HepG2 (cell line): ENCODE data around the gene DCP2. TPM values are rescaled to one million over a fixed set of nuclear protein-coding genes. Genes with fewer than 3 reads are reported as not detected.

Experiments
- ATAC-seq: fragments of 200-7000 bp; cut with Tn5 transposase; 3 replicates; pipeline ENCODE4 v1.9.1; 2020; ENCODE audit warnings: mild to moderate bottlenecking, moderate library complexity
- BruUV-seq: library from RNA; stranded (reverse); fragments of 400-500 nt; replicated peaks from 2 replicates; lab custom pipeline; 2021; lab: Mats Ljungman, UMichigan
- CTCF ChIA-PET: fragments of 300-600 bp; formaldehyde crosslinking; extraction: SDS; loops from one replicate; lab custom pipeline; 2021; ENCODE audit warnings: low total read pairs, inconsistent platforms, low intra/inter-chr PET ratio; lab: Yijun Ruan, JAX
- POLR2A ChIA-PET: fragments of 350-600 bp; sonication (Branson Sonifier 250); formaldehyde crosslinking; loops from one replicate; lab custom pipeline; 2020; ENCODE audit warnings: antibody characterized with exemption, inconsistent platforms; lab: Yijun Ruan, JAX
- DNase-seq: peaks from one replicate; pipeline ENCODE4 v3.0.0-alpha.2; 2015; ENCODE audit warnings: low spot score
- FAIRE-seq: peaks from 3 replicates; lab custom pipeline; 2011; peaks lifted over from hg19 to GRCh38; lab: Jason Lieb, UNC
- H2AFZ ChIP-seq: one replicate; pipeline ENCODE4 v1.6.1; 2011; ENCODE audit warnings: low read length, inconsistent platforms
- H3K27ac ChIP-seq: fragments of 300-600 bp; 3 replicates; pipeline ENCODE4 v1.8.0; 2011; ENCODE audit warnings: mixed run types, mild to moderate bottlenecking, mixed read lengths, low read length, inconsistent platforms; ENCODE audit not compliant: insufficient read depth; ENCODE audit errors: extremely low read length
- H3K27me3 ChIP-seq, 2 experiments: fragments of 200-600 bp in 1 of 2; 2 replicates in 1 of 2; 3 replicates in 1 of 2; pipeline versions ENCODE4 v1.6.0 to v1.8.0; 2011; ENCODE audit warnings: low read length in 2 of 2, mild to moderate bottlenecking in 2 of 2, moderate library complexity in 2 of 2, inconsistent platforms in 1 of 2; ENCODE audit not compliant: insufficient read depth in 2 of 2, control insufficient read depth in 1 of 2
- H3K36me3 ChIP-seq, 2 experiments: fragments of 200-600 bp in 1 of 2; replicated peaks in 1 of 2; 2 replicates in 1 of 2; 3 replicates in 1 of 2; pipeline versions ENCODE4 v1.5.1 to v1.8.0; 2011; ENCODE audit warnings: low read length in 2 of 2, inconsistent platforms in 1 of 2; ENCODE audit not compliant: insufficient read depth in 2 of 2, control insufficient read depth in 1 of 2
- H3K4me1 ChIP-seq: 2 replicates; pipeline ENCODE4 v1.5.1; 2012; ENCODE audit warnings: low read length, inconsistent platforms; ENCODE audit not compliant: insufficient read depth
- H3K4me2 ChIP-seq: 2 replicates; pipeline ENCODE4 v1.6.0; 2011; ENCODE audit warnings: low read depth, low read length, inconsistent platforms
- H3K4me3 ChIP-seq, 3 experiments: fragments of 200-600 bp in 1 of 3; sonication (generic), shearing (Covaris generic) in 1 of 3; replicated peaks in 1 of 3; 2 replicates each; pipeline ENCODE4 v1.5.1; 2011 to 2016; ENCODE audit warnings: low read length in 3 of 3, inconsistent platforms in 2 of 3, low read depth in 2 of 3, mild to moderate bottlenecking in 2 of 3, control low read depth in 1 of 3, mixed read lengths in 1 of 3; ENCODE audit not compliant: insufficient read depth in 1 of 3
- H3K79me2 ChIP-seq: one replicate; pipeline ENCODE4 v1.6.1; 2011; ENCODE audit warnings: low read length, inconsistent platforms; ENCODE audit not compliant: insufficient read depth
- H3K9ac ChIP-seq: 2 replicates; pipeline ENCODE4 v1.6.0; 2011; ENCODE audit warnings: mild to moderate bottlenecking, low read depth, low read length, inconsistent platforms; ENCODE audit not compliant: insufficient read depth
- H3K9me3 ChIP-seq: 2 replicates; pipeline ENCODE4 v1.5.1; 2012; ENCODE audit warnings: mild to moderate bottlenecking, low read length
- H4K20me1 ChIP-seq: 2 replicates; pipeline ENCODE4 v1.6.0; 2011; ENCODE audit warnings: inconsistent platforms, mild to moderate bottlenecking, low read length, moderate library complexity; ENCODE audit not compliant: insufficient read depth
- FIP1L1 ChIP-seq: fragments of 200-400 bp; formaldehyde crosslinking; IDR thresholded peaks from 2 replicates; pipeline ENCODE4 v1.6.1; 2018; ENCODE audit warnings: low read depth, mild to moderate bottlenecking, low read length, moderate library complexity, borderline replicate concordance; ENCODE audit not compliant: insufficient read depth
- FLYWCH1 ChIP-seq: sonication (generic); formaldehyde crosslinking; IDR thresholded peaks from 2 replicates; pipeline ENCODE4 v1.8.1; 2023; ENCODE audit warnings: mild to moderate bottlenecking, missing genetic modification reagents
- KLF13 ChIP-seq: sonication (generic); formaldehyde crosslinking; IDR thresholded peaks from 2 replicates; pipeline ENCODE4 v1.4.0; 2020; ENCODE audit warnings: mild to moderate bottlenecking, missing genetic modification reagents
- MIER3 ChIP-seq: IDR thresholded peaks from 2 replicates; pipeline ENCODE4 v1.6.1; 2016; ENCODE audit warnings: missing compliant biosample characterization, borderline replicate concordance
- ZNF687 ChIP-seq: sonication (generic); formaldehyde crosslinking; IDR thresholded peaks from 2 replicates; pipeline ENCODE4 v1.5.1; 2020; ENCODE audit warnings: mild to moderate bottlenecking, missing genetic modification reagents, moderate library complexity
- WGBS: methylation state at CpG from one replicate; pipeline ENCODE4 v1.1.6; 2017; ENCODE audit warnings: low lambda C conversion rate; 5-methylcytosine and 5-hydroxymethylcytosine counted together
- in situ Hi-C: cut with HindIII; loops from 2 replicates; pipeline ENCODE4 v1.10.0; 2017; ENCODE audit warnings: low pct_unique_long_range_greater_than_20kb; ENCODE audit not compliant: extremely low pct_ligation_motif_present
- intact Hi-C: fragments of 100-400 bp; cut with micrococcal nuclease; formaldehyde crosslinking; loops from one replicate; pipeline ENCODE4 v1.10.0; 2022; ENCODE audit not compliant: unreplicated experiment
- polyA plus RNA-seq, 8 experiments: library from polyadenylated mRNA; depleted of rRNA in 3 of 8; stranded (reverse) in 7 of 8; unstranded in 1 of 8; fragments of >200 nt; fragmentation: Illumina TruSeq in 4 of 8; extraction: Trizol in 4 of 8; gene quantifications; 2 replicates each; pipeline versions ENCODE4 v1.2.1 to v1.2.3, GENCODE V29; 2011 to 2016; ENCODE audit warnings: low read depth in 4 of 8, missing spikeins in 1 of 8, mixed read lengths in 1 of 8; ENCODE audit not compliant: insufficient read depth in 1 of 8
- total RNA-seq, 5 experiments: library from RNA; depleted of rRNA; stranded (reverse); fragments of >200 nt; fragmentation: Illumina TruSeq; extraction: Trizol; gene quantifications; 2 replicates each; pipeline ENCODE4 v1.2.3, GENCODE V29; 2016; ENCODE audit warnings: low read depth in 1 of 5
- TF ChIP-seq, protein P1 (sequence below): sonication (generic); formaldehyde crosslinking; IDR thresholded peaks from 2 replicates; pipeline ENCODE4 v1.5.0; 2020; ENCODE audit warnings: missing genetic modification reagents

The DCP2 gene
- total and polyA plus RNA-seq, 2 of the 13 experiments (the other 11 are each of a cell fraction or from before 2014, with no cell fraction given), result 16.2 to 63.4 TPM

DNA sequence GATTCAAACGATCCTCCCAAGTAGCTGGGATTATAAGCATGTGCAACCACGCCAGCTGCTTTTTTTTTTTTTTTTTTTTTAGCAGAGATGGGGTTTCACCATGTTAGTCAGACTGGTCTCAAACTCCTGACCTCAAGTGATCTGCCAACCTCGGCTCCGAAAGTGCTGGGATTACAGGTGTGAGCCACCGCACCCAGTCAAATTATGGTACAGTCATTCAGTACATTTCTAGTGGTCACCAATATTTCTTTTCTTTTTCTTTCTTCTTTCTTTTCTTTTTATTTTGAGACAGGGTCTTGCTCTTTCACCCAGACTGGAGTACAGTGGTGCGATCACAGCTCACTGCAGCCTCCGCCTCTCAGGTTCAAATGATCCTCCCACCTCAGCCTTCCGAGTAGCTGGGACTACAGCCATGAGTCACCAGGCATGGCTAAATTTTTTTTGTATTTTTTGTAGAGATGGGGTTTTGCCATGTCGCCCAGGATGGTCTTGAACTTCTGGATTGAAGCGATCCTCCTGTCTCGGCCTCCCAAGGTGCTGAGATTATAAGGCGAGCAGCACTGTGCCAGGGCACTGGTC lies 25.4 kb upstream of the DCP2 start (continued):
- TF ChIP-seq MIER3 (CRISPR knock-in tag) (no peak), KLF13 (CRISPR knock-in tag) (no peak), ZNF687 (CRISPR knock-in tag) (no peak), FLYWCH1 (CRISPR knock-in tag) (no peak)
- TF ChIP-seq, protein P1, sequence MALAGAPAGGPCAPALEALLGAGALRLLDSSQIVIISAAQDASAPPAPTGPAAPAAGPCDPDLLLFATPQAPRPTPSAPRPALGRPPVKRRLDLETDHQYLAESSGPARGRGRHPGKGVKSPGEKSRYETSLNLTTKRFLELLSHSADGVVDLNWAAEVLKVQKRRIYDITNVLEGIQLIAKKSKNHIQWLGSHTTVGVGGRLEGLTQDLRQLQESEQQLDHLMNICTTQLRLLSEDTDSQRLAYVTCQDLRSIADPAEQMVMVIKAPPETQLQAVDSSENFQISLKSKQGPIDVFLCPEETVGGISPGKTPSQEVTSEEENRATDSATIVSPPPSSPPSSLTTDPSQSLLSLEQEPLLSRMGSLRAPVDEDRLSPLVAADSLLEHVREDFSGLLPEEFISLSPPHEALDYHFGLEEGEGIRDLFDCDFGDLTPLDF (CRISPR knock-in tag), result no peak

DNA sequence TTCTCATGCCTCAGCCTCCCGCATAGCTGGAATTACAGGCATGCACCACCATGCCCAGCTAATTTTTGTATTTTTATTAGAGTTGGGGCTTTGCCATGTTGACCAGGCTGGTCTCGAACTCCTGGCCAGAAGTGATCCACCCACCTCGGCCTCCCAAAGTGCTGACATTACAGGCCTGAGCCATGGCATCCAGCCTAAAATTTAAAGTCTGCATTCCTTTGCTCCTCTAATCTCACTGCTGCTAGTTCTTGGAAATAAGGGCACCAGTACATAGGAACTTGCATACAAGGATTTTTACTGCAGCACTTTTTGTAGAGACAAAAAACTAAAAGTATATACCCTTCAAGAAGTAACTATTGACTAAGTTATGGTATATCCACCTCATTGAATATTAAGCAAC lies 20.0 kb upstream of the DCP2 start:
- 35% methylated on average over 3 of the region's 3 CpGs for WGBS
- BruUV-seq, result no TSS peak
- Histone ChIP-seq H3K4me2 (no peak overlapping the region), H3K4me3 (no peak overlapping the region), H3K79me2 (no peaks in the 10 kb centered on the region), H3K9me3 (no peaks in the 10 kb centered on the region), H3K27ac (no peak overlapping the region), H2AFZ (no peak overlapping the region), H4K20me1 (no peaks in the 10 kb centered on the region), H3K9ac (no peak overlapping the region), H3K36me3 (no peaks in the 10 kb centered on the region), H3K27me3 (no peaks in the 10 kb centered on the region), H3K4me1 (peaks cover 60% of the 10 kb centered on the region)
- no peak for TF ChIP-seq FIP1L1
- no peak for DNase-seq
- intact Hi-C loops, result no loop called here
- CTCF ChIA-PET, result no interaction called here
- FAIRE-seq, result no peak
- in situ Hi-C loops, result no loop called here
- POLR2A ChIA-PET, result interaction anchor here (1.6 kb wide), 1 partner anchor 20 kb away, joined by 5 read pairs; the partner anchor contains the start of gene DCP2
- no peak for ATAC-seq
